HepG2 (cell line): ENCODE measurements around the gene ATP6V1G2. TPM values are rescaled to one million over a fixed set of nuclear protein-coding genes. Genes with fewer than 3 reads are reported as not detected.

Experiments
- ARHGAP35 ChIP-seq: sonication (generic); formaldehyde crosslinking; IDR thresholded peaks from 2 replicates; pipeline ENCODE4 v1.9.0; 2022; ENCODE audit warnings: mild to moderate bottlenecking, inconsistent platforms, moderate library complexity, missing genetic modification reagents, borderline replicate concordance
- FOXJ3 ChIP-seq: sonication (generic); formaldehyde crosslinking; IDR thresholded peaks from 2 replicates; pipeline ENCODE4 v1.4.0; 2020; ENCODE audit warnings: missing genetic modification reagents, mild to moderate bottlenecking, borderline replicate concordance
- FOXM1 ChIP-seq: sonication (generic); formaldehyde crosslinking; IDR thresholded peaks from 2 replicates; pipeline ENCODE4 v1.5.0; 2020; ENCODE audit warnings: missing genetic modification reagents
- GFI1 ChIP-seq: sonication (generic); formaldehyde crosslinking; IDR thresholded peaks from 2 replicates; pipeline ENCODE4 v1.5.0; 2020; ENCODE audit warnings: missing genetic modification reagents, mild to moderate bottlenecking, borderline replicate concordance
- HES4 ChIP-seq: sonication (generic); formaldehyde crosslinking; IDR thresholded peaks from 2 replicates; pipeline ENCODE4 v1.9.0; 2021; ENCODE audit warnings: mild to moderate bottlenecking, missing genetic modification reagents, borderline replicate concordance
- HNRNPH1 ChIP-seq: fragments of 200-400 bp; formaldehyde crosslinking; optimal IDR thresholded peaks from 2 replicates; pipeline ENCODE3; 2017; ENCODE audit warnings: mild to moderate bottlenecking, low read depth, low read length
- KDM2A ChIP-seq: sonication (generic); formaldehyde crosslinking; IDR thresholded peaks from 2 replicates; pipeline ENCODE4 v1.4.0; 2020; ENCODE audit warnings: low read depth, missing genetic modification reagents, borderline replicate concordance
- NR1H2 ChIP-seq: sonication (generic); formaldehyde crosslinking; IDR thresholded peaks from 2 replicates; pipeline ENCODE4 v1.8.1; 2022; ENCODE audit warnings: low read depth, missing genetic modification reagents, borderline replicate concordance
- PHF20 ChIP-seq: sonication (generic); formaldehyde crosslinking; IDR thresholded peaks from 2 replicates; pipeline ENCODE4 v1.5.0; 2020; ENCODE audit warnings: mild to moderate bottlenecking, missing genetic modification reagents
- SALL1 ChIP-seq: sonication (generic); formaldehyde crosslinking; IDR thresholded peaks from 2 replicates; pipeline ENCODE4 v1.8.0; 2022; ENCODE audit warnings: mild to moderate bottlenecking, missing genetic modification reagents
- ZBTB3 ChIP-seq: sonication (generic); formaldehyde crosslinking; IDR thresholded peaks from 2 replicates; pipeline ENCODE4 v1.4.0; 2020; ENCODE audit warnings: low read depth, mild to moderate bottlenecking, moderate library complexity, missing genetic modification reagents, borderline replicate concordance
- ZNF33A ChIP-seq: sonication (generic); formaldehyde crosslinking; IDR thresholded peaks from 2 replicates; pipeline ENCODE4 v1.5.1; 2020; ENCODE audit warnings: missing genetic modification reagents, mild to moderate bottlenecking, moderate library complexity, borderline replicate concordance
- ZNF543 ChIP-seq: sonication (generic); formaldehyde crosslinking; IDR thresholded peaks from 2 replicates; pipeline ENCODE4 v1.4.0; 2020; ENCODE audit warnings: mild to moderate bottlenecking, missing genetic modification reagents
- polyA plus RNA-seq, 8 experiments: library from polyadenylated mRNA; depleted of rRNA in 3 of 8; stranded (reverse) in 7 of 8; unstranded in 1 of 8; fragments of >200 nt; fragmentation: Illumina TruSeq in 4 of 8; extraction: Trizol in 4 of 8; gene quantifications; 2 replicates each; pipeline versions ENCODE4 v1.2.1 to v1.2.3, GENCODE V29; 2011 to 2016; ENCODE audit warnings: low read depth in 4 of 8, missing spikeins in 1 of 8, mixed read lengths in 1 of 8; ENCODE audit not compliant: insufficient read depth in 1 of 8
- total RNA-seq, 5 experiments: library from RNA; depleted of rRNA; stranded (reverse); fragments of >200 nt; fragmentation: Illumina TruSeq; extraction: Trizol; gene quantifications; 2 replicates each; pipeline ENCODE4 v1.2.3, GENCODE V29; 2016; ENCODE audit warnings: low read depth in 1 of 5
- TF ChIP-seq, protein P1 (sequence below): sonication (generic); formaldehyde crosslinking; IDR thresholded peaks from 2 replicates; pipeline ENCODE4 v1.4.0; 2020; ENCODE audit warnings: missing genetic modification reagents, borderline replicate concordance
- TF ChIP-seq, protein P2 (sequence below): sonication (generic); formaldehyde crosslinking; IDR thresholded peaks from 2 replicates; pipeline ENCODE4 v1.4.0; 2020; ENCODE audit warnings: missing genetic modification reagents, mild to moderate bottlenecking, borderline replicate concordance
- TF ChIP-seq, protein P3 (sequence below): IDR thresholded peaks from 2 replicates; pipeline ENCODE4 v1.6.1; 2016; ENCODE audit warnings: missing compliant biosample characterization, missing genetic modification reagents, borderline replicate concordance
- TF ChIP-seq, protein P4 (sequence below): IDR thresholded peaks from 2 replicates; pipeline ENCODE4 v1.6.1; 2016; ENCODE audit warnings: missing compliant biosample characterization, missing genetic modification reagents, borderline replicate concordance
- TF ChIP-seq, protein P5 (sequence below): sonication (generic); formaldehyde crosslinking; IDR thresholded peaks from 2 replicates; pipeline ENCODE4 v1.8.1; 2023; ENCODE audit warnings: mild to moderate bottlenecking, moderate library complexity, missing genetic modification reagents

The ATP6V1G2 gene
- total and polyA plus RNA-seq, 2 of the 13 experiments (the other 11 are each of a cell fraction or from before 2014, with no cell fraction given) = 0.27 to 0.83 TPM

DNA sequence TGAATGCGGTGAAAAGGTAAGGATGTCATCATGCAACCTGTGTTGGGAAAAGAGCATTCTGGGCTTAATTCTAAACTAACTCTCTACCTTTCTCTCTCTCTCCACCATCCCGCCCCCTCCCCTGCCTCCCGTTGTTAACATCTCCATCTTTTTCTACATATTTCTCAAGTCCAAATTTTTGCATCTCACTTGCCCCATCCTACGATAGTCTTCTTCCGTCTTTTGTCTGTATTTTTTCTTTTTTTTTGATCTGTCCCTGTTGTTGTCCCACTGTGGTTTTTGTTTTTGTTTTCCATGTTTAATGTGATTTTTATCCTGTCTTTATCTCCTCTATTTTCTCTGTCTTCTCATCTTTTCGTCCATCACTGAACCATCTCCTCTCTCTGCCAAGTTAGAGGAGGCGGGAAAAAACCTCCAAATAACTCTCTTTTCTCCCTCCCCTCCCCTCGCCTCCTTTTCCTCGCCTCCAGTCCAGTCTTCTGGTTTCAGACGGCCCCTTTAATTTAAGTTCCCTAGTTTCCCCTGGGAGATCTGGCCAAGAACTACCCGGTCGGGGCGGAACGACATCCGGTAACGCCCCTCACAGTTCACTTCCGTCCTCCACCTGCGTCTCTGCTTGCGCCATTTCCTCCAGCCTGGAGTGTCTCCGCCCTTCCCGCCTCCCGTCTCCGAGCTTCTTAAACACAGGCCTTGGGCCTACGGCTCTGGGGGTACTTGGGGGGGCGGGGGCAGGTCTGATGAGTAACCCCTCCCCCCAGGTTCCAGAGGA lies 734 bp upstream of the ATP6V1G2 start, which contains the start of gene NFKBIL1 (continued):
- TF ChIP-seq, protein P1, sequence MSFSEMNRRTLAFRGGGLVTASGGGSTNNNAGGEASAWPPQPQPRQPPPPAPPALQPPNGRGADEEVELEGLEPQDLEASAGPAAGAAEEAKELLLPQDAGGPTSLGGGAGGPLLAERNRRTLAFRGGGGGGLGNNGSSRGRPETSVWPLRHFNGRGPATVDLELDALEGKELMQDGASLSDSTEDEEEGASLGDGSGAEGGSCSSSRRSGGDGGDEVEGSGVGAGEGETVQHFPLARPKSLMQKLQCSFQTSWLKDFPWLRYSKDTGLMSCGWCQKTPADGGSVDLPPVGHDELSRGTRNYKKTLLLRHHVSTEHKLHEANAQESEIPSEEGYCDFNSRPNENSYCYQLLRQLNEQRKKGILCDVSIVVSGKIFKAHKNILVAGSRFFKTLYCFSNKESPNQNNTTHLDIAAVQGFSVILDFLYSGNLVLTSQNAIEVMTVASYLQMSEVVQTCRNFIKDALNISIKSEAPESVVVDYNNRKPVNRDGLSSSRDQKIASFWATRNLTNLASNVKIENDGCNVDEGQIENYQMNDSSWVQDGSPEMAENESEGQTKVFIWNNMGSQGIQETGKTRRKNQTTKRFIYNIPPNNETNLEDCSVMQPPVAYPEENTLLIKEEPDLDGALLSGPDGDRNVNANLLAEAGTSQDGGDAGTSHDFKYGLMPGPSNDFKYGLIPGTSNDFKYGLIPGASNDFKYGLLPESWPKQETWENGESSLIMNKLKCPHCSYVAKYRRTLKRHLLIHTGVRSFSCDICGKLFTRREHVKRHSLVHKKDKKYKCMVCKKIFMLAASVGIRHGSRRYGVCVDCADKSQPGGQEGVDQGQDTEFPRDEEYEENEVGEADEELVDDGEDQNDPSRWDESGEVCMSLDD = no peak
- peak; percentile 88 for TF ChIP-seq ZBTB3 (CRISPR knock-in tag)
- TF ChIP-seq PHF20 (CRISPR knock-in tag) = peak; percentile 91
- TF ChIP-seq FOXM1 (CRISPR knock-in tag) = no peak
- no peak for TF ChIP-seq FOXJ3 (CRISPR knock-in tag)
- no peak for TF ChIP-seq HES4 (CRISPR knock-in tag)
- TF ChIP-seq, protein P2, sequence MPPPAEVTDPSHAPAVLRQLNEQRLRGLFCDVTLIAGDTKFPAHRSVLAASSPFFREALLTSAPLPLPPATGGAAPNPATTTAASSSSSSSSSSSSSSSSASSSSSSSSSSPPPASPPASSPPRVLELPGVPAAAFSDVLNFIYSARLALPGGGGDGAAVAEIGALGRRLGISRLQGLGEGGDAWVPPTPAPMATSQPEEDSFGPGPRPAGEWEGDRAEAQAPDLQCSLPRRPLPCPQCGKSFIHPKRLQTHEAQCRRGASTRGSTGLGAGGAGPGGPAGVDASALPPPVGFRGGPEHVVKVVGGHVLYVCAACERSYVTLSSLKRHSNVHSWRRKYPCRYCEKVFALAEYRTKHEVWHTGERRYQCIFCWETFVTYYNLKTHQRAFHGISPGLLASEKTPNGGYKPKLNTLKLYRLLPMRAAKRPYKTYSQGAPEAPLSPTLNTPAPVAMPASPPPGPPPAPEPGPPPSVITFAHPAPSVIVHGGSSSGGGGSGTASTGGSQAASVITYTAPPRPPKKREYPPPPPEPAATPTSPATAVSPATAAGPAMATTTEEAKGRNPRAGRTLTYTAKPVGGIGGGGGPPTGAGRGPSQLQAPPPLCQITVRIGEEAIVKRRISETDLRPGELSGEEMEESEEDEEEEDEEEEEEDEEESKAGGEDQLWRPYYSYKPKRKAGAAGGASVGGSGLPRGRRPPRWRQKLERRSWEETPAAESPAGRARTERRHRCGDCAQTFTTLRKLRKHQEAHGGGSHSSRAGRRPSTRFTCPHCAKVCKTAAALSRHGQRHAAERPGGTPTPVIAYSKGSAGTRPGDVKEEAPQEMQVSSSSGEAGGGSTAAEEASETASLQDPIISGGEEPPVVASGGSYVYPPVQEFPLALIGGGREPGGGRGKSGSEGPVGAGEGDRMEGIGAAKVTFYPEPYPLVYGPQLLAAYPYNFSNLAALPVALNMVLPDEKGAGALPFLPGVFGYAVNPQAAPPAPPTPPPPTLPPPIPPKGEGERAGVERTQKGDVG (CRISPR knock-in tag) = no peak
- TF ChIP-seq GFI1 (CRISPR knock-in tag) = no peak
- peak; percentile 30 for TF ChIP-seq HNRNPH1
- TF ChIP-seq KDM2A (CRISPR knock-in tag) = peak; percentile 59; the same call in 1 of the 2 replicates
- TF ChIP-seq, protein P3, sequence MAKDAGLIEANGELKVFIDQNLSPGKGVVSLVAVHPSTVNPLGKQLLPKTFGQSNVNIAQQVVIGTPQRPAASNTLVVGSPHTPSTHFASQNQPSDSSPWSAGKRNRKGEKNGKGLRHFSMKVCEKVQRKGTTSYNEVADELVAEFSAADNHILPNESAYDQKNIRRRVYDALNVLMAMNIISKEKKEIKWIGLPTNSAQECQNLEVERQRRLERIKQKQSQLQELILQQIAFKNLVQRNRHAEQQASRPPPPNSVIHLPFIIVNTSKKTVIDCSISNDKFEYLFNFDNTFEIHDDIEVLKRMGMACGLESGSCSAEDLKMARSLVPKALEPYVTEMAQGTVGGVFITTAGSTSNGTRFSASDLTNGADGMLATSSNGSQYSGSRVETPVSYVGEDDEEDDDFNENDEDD = peak; percentile 65
- TF ChIP-seq, protein P4, sequence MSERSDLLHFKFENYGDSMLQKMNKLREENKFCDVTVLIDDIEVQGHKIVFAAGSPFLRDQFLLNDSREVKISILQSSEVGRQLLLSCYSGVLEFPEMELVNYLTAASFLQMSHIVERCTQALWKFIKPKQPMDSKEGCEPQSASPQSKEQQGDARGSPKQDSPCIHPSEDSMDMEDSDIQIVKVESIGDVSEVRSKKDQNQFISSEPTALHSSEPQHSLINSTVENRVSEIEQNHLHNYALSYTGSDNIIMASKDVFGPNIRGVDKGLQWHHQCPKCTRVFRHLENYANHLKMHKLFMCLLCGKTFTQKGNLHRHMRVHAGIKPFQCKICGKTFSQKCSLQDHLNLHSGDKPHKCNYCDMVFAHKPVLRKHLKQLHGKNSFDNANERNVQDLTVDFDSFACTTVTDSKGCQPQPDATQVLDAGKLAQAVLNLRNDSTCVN (CRISPR knock-in tag) = 0 out of 2 replicates have a peak, but pooled peaks have one; percentile 41
- TF ChIP-seq, protein P5, sequence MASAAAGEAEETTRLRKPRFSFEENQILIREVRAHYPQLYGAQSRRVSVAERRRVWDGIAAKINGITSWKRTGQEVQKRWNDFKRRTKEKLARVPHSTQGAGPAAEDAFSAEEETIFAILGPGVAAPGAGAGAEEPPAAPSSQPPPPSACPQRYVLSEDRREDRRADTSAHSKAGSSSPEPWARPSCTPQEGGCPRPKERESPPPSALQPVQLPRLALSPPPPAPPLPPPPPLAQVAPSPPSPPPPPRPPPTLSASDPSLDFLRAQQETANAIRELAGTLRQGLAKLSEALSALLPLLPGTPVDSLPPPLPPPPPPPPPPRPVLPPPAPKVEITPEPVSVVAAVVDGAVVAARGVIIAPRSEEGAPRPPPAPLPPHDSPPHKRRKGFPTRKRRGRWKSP = no peak
- peak; percentile 81 for TF ChIP-seq SALL1 (CRISPR knock-in tag)
- 0 out of 2 replicates have a peak, but pooled peaks have one; percentile 78 for TF ChIP-seq ARHGAP35
- TF ChIP-seq ZNF543 (CRISPR knock-in tag) = peak; percentile 63; the same call in 1 of the 2 replicates
- TF ChIP-seq ZNF33A (CRISPR knock-in tag) = no peak
- no peak for TF ChIP-seq NR1H2 (CRISPR knock-in tag)
